Stimulated activated CD8-positive, alpha-beta memory T cell treated with anti-CD3 and anti-CD28 coated beads, Interleukin-12 subunit alpha, Interleukin-12 subunit beta, amount 100 ng/mL, for 1 hour (primary cell): ENCODE measurements around the gene HLCS.
"Not testable (repeated sequence)": the region's sequence is repeated elsewhere in the genome, so short reads cannot be mapped to it uniquely, and the experiment has no call there.

Source experiments
- DNase-seq: peaks from one replicate; pipeline ENCODE4 v3.0.0-alpha.2; 2020; ENCODE audit warnings: low read depth

HLCS gene

DNA sequence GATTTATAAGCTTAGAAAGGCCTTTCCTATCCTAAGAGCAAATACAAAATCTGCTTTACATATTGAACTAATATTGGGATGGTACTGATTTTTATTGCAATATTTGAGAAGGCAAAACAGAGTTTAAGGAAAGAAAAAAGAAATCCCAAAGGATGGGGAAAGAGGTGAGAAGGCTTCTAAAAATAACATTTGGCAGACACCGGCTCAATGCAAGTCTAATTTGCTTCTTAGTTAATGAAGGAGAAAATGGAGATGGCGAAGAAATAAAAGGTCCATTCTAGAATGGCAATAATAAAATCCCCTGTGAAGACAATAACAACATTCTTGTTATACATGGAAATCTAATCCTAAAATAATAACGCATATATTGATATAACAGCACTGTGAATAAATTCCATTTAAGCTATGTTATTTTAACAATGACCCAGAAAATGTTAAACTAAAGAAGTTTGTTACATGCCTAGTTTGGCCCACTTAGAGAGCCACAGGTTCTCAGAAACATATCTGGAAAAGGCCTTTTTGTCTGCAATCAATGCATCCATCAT is 117.7 kb downstream of the HLCS start:
- DNase-seq, result no peak

DNA sequence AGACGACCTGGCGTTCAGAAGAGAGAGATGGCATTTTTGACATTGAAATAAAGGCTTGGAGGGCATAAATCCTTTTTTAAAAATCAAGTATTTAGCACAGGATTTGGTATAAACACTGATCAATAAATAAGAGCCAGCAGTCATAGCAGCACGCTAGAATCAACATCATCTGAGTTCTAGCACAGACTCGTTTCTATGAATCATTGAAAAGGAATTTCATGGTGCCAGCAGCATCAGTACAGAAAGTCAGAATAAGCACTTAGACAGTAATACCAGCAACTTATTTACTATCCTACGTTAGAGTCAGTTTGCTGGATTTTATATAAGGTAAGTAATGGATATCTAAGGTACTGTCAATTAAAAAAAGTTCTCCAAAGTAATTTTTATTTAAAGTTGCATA is 119.3 kb downstream of the HLCS start:
- DNase-seq, result no peak

DNA sequence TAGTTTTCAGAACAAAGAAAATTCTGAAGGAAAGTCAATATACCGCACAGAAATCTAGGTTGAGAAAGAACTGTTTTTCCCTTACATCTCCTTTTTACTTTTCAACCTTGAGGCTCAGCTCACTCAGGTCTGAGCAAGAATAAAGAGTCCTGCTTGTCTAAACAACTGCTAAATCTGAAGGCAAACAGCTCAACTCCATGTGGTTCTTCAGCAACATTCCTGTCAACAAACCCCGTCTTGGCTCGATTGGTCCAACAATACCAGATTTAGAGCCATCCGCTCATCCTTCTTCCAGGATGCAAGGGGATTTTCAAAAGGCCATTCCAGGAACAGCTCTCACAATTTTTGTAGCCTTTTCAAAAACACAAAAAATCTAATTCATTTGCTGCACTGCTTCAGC is 119.8 kb downstream of the HLCS start:
- DNase-seq, result no peak

DNA sequence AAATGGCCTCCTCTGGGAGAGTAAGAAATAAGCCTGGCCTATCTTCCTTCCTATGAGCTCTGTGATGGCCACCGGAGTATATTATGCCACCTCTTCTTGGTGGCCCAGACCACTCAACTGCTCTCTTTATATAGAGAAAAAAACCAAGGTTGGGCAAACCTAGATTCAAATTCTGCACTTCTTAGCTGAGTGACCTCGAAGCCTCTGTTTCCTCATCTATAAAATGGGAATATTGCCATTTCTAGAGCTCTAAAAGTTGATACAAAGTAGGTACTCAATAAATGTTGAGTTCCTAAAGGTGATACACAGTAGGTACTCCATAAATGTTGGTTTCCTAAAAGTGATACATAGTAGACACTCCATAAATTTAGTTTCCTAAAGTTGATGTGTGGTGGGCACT is 120.7 kb downstream of the HLCS start:
- no peak for DNase-seq

DNA sequence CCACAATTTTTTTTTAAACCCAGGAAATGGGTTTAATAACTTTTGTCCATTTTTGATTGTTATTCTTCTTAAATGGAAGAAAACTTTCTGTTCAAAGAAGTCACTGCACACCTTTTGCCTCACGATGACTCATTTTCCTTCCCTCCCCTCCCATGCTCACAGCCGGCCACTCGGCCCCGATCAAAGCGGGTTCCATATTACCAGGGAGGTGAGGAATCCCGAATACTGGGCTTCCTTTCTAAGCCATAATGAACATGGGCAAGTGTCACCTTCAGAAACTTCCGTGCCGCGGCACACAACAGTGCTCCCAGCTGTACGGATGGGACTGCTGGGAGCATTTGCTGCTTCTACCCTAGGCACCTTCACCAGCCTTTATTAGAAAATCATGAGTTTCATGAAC is 121.4 kb downstream of the HLCS start:
- no peak for DNase-seq

DNA sequence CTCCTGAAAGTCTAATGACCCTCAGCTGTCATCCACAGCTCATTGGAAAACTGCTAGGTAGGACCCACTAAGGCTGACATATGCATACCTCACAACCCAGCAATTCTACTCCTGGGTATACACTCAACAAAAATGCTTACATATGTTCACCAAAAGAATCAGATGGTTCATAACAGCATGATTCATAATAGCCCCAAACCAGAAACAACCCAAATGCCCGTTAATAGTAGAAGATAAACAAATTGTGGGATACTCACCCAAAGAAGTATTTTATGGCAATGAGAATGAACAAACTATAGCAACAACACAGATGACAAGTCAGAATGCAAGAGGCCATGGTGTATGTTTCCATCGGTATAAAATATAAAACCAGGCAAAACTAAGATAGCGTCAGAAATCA is 124.6 kb downstream of the HLCS start:
- DNase-seq, result no peak

DNA sequence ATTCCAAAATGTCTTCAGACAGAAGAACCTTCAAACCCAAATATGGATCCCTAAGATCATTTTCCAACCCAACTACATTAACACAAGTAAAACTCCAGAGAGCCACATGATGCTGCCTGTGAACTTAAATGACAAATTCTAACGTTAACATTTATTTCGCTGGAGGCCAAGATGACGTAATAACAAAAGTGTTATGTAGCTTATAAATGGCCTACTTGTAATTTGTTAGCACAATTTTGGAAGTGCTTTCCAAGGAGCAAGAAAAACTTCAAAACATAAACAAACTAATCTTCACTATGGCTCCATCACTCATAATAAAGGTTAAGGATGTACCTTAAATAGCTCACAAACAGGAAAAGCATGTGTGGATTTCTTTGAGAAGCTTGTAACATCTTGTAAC is 126.7 kb downstream of the HLCS start:
- no peak for DNase-seq

DNA sequence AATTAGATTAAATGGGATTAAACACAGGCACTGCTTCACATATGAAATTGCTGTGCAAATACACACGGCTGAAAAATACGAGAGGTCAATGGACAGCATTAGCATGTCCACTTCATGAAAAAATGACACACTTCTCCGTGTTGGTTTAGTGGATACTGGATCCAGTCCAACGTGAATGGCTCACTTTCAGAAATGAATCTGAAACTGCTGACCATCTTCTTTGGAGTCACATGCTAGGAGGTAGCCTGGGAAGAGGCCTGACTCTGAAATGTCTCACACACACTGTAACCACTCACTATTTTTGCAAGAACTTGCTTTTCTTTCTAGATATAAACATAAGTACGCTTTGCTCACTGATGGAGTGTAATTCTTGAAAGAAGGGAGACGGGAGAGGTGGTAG is 127.3 kb downstream of the HLCS start:
- no peak for DNase-seq

DNA sequence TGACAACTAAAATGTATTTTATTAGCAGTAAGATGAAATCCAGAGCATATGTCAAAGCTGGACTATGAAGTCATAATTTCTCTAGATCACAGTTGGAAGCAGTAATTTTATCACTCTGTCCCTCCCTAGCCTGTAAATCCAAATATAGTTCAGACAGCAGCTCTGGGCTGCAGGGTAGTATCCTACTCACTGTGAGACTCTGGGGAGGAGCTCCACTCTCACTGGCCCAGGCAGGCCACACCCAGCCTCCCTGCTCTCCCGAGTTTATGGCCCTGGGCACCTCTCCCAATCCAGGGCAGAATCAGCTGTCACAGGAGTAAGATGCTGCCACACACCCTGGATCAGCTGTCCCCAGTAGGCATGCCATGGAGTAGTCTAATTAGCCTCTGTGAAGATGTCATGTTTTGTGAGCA is 131.1 kb downstream of the HLCS start:
- DNase-seq, result no peak

DNA sequence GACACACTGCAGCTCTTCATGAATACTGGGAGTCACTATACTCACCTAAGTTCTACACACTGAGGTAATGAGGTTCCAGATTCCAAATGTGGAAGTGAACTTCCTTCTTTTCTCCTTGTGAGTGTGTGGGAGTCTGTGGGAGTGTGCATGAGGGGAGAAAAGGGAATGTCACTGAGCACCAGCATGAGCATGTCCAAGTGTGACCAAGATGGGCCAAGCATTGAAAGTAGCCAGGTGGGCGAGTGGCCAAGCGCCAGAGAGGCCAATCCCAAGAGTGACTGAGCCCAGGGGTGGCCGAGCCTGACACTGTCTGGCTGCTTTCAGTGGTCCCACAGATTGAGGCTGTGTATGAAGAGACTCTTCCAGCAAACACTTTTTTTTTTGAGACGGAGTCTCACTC is 132.3 kb downstream of the HLCS start:
- no peak for DNase-seq

DNA sequence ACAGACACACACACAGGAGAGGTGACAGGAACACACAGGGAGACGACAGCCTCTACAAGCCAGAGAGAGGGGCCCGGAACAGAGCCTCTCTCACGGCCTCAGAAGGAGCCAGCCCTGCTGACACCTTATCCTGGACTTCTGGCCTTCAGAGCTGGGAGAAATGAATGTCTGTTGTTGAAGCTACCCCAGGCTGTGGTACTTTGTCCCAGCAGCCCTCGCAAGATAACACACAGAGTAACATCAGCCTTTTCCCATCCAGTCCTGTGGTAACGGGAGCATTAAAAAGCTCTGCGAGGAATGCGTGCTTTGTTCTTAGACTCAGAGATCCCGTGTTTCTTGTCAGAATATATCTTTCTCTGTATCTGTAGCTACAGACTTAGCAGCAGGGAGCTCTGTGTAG is 136.4 kb downstream of the HLCS start:
- DNase-seq, result no peak

DNA sequence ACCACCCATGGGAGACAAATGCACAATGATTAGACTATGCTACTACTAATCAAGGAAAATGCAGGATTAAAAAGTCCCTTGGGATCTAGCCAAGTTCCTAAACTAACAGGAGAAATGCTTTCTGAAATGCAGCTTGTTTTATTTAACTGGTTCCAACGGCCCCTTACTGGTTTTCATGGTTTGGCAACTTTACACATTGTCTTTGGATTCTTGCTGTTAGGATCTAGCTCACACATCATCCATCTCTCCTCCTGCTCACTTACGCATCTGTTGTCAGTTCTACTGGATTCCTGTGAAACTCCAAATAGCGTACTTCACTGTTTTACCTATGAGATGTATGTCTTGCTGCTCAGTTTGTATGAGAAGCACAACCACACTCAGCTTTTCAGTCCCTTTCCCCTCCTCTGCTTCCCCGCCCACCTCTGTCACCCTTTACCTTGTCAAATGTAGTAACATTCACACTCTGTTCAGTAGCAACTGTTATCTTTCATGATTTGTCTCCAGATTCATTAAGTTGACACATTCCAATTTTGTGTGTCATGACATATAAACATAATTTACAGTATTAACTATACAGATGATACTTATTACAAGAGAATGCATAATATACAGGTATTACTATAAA is 137.5 kb downstream of the HLCS start:
- DNase-seq, result no peak

DNA sequence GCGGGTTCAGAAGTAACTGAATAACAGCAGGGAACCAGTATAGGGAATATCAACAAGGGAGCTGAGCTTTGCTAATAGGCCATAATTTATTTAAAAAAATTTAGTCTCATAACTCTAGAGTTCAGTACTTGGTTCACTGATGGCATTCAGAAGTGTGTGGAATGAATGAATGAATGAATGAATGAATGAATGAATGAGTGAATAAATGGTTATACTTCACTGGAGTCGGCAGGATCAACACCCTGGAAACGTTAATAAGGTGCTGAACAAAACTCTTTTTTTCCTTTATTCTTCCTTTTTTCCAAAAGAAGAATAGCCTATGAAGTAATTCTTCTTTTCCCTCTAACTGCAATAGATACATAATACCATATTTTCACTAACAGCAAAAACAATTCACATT is 138.3 kb downstream of the HLCS start:
- DNase-seq, result no peak

DNA sequence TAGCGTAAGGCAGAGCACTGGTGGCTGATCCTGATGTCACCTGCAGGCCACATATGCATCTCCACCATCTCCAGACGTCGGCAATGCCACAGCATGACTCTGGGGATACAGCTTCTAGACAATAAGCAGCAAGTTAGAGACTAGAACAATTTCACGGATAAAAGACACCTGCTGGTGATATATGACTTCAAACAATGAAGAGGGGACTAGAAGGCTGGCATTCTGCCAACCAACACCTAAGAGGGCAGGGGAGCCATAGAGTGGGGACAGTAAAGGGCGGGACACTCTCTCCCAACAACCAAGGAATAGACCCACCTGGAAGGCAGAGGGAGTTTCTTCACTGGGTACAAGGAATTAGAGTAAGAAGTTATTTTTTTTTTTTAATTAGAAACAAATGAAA is 140.8 kb downstream of the HLCS start:
- no peak for DNase-seq

DNA sequence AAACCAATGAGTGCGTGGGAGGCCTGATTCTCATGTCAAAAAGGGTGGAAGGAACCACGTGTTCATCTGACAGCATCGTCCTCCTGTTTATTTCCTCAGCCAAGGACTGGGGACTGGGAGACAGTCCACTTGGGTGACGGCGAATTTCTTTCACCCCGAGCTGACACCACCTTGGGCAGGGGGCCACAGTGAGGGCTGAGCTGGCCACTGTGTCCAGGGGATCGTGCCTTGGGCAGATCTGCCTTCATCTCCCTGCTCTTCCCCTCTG is 145.5 kb downstream of the HLCS start:
- no peak for DNase-seq

DNA sequence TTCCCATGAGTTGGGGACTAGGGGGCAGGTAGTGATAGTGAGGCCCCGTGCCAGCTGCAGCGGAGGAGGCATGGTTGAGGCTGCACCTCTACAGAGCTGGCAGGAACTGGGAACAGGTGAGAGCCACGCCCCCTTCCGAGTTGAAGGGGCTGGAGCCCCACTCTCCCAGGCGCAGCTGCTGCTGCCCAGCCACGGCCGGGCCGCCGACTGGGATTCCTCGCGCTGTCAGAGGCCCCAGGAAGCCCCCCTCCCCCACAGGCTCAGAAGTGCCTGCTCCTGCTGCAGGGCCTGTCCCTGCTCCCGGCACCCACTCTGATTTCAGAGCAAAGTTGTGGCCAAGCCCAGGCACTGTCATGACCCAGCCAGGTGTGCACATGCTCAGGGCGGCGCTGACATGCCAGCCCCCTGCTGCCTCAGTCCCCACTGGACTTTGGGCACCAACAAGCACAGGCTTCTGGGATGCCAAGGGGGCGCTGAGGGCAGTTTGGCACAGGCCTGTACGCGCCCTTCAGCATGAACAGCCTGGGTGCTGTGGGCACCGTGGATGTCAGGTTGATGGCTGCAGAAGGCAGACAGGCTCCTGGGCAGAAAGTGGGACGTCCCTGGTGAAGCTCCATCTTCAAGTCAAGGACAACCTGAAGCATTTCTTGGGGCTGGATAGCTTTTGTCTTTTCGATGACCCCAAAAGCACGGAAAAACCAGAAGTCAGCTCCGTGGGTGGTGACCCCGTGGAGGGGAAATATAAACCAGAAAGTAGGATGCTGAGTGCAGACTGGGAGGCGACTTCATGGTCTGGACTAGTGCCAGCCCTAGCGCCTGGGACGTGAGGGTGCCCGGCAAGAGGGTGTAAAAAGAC is 146.1 kb downstream of the HLCS start:
- DNase-seq, result no peak

DNA sequence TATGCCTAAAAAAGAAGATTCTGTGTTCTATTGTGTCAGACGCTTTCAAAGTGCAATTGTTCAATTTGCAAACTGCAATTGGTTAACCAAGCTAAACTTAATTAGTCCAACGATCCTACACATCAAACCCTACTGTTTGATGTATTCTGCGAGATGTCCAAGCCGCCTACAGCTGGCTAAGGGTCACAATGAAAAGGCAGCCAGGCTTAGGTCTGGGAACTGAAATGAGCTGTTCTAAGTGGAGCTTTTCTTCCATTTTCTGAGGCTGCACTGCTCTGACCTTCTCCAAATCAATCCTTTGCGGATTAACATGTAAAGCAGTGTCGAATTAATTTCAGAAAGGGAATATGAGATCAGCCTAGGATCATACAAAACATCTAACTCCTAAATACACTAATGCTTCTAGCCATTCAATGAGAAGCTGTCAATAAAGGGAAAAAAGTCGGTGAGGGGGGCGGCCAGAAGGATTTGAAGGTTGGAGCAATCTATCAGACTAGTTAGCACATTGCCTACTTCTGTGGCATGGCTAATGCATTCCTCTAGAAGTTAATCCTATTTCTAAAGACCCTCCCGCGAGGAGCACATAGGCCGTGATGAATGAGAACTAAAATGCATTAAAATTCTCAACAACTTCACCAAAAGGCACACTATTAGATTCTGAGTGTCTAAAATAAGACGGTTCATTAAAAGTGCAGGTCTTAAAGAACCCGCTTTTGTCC is 148.6 kb downstream of the HLCS start:
- no peak for DNase-seq

DNA sequence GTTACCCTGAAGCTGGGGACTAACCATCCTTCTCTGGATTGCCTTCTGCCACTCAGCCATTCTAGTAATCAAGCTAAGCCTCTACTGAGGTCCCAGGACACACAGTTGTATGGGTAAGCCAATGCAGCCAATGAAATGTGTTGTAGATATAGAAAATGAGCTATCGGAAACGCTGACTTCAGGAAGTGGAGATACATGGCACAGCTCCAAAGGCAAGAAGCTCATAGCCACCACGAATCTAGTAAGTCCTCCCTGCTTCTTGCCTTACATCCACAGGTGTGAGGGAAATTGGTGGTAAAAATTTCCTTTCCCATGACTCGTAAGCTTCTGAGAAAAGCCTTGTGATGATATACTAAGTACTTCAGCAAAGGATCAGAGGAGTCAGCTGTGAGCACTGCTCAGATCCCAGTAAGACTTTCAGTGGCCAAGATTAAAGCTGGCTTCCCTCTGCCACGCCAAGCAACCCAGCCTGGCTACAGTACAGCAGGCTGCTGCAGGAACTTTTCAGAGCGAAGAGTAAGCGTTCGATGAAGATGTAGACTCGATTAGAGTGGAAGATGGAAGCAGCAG is 149.8 kb downstream of the HLCS start:
- DNase-seq, result no peak

DNA sequence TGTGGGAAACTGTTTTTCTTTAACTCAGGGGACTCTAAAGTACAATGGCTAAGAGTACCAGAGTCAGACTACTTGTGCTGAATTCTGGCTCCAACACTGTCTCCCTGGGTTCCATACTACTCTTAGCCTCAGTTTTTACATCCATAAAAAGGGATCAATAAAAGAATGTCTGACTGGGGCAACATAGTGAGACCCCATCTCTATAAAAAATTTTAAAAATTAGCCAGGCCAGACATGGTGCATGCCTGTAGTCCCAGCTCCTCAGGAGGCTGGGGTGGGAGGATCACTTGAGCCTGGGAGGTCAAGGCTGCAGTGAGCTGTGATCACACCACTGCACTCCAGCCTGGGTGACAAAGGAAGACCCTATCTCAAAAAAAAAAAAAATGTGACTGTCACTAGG is 150.4 kb downstream of the HLCS start:
- DNase-seq, result not testable (repeated sequence)

DNA sequence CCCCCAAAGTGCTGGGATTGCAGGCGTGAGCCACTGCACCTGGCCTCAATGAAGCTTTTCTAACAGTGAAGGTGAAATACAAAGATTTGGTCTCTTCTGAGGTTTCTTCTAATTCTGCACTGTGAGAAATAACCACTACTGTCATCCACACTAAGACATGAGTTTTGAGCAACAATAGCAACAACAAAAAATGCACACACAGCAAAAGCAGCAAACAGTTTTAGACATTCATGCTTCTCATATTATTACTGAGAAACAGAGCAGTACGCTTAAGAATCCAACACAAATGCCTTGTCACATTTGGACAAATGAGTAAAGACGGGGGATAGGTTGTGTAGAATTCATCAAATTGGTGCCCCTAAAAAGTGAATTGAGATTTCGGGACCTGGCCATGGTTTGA is 151.2 kb downstream of the HLCS start:
- no peak for DNase-seq

DNA sequence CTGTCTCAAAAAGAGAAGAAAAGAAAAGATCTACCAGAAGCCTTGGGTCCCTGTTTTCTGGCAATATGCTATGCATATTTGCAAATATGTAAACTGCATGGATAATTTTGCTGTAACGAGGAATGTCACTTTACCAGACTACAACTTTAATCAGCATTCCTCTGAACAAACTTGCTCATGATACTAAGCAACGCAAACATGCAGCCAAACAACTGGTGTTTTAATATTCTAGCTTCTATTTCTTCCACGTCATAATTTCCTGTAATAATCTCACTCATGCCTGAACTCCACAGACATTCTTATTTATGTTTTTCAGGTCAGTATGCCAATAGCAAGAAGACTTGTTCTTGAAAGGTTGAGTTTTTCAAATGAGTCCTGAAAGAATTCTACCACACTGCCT is 153.4 kb downstream of the HLCS start:
- DNase-seq, result no peak

DNA sequence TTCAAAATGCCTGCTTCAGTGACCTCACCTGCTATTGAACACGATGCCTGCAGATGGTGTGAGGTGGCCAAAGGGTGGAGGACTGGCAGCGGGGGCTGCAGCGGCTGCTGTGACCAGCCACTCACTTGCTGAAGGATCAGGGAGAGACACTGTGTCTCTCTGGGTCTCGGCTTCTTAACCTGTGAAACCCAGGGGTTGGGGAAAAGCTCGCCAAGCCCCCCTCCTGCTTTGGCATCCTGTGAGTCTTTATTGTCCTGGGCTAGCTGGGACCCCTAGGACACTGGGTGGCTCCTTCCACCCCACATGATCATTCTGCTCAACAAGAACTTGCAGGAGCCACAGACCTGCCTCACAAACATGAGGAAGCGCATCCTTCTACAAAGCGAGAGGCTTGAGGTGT is 154.7 kb downstream of the HLCS start:
- DNase-seq, result no peak

DNA sequence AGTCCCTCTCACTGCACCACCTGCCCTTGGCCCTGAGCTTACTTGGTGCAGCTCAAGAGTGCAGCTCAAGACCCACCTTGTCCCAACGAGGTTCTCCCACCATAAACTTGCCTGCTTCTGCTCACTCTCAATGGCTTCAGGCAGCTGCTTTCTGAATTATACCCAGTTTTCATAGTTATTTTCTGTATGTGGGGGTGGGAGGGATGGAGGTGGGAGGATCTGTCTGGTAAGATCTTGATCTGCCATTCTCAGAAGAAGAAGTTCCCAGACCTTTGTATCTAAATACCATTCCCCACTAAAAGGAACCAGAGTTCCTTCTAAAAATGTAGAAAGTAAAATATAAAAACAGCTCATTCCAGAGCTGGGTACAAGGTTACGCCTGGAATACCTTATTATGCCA is 156.0 kb downstream of the HLCS start:
- DNase-seq, result no peak
